HFFc6 (cell line): ENCODE results near the gene EYA4. TPM values are rescaled to one million over a fixed set of nuclear protein-coding genes. Genes with fewer than 3 reads are reported as not detected.
A peak's percentile ranks its signal among the peaks of the same experiment; 100 is the strongest.

Source experiments
- DNase-seq: peaks from one replicate; pipeline ENCODE4 v3.0.0-alpha.2; 2018
- H3K27ac Mint-ChIP-seq: 2 replicates; pipeline ENCODE4 v1.8.0; 2020; ENCODE audit warnings: mild to moderate bottlenecking, mixed read lengths
- H3K27me3 Mint-ChIP-seq: 2 replicates; pipeline ENCODE4 v1.8.0; 2021; ENCODE audit warnings: mild to moderate bottlenecking, moderate library complexity, mixed read lengths; ENCODE audit not compliant: insufficient read depth
- H3K36me3 Mint-ChIP-seq: 2 replicates; pipeline ENCODE4 v1.8.0; 2021; ENCODE audit warnings: low read depth, mixed read lengths
- H3K4me1 Mint-ChIP-seq: 2 replicates; pipeline ENCODE4 v1.8.0; 2020; ENCODE audit warnings: low read depth, mixed read lengths
- H3K4me3 Mint-ChIP-seq: 2 replicates; pipeline ENCODE4 v1.8.0; 2020; ENCODE audit warnings: mild to moderate bottlenecking, moderate library complexity, mixed read lengths
- H3K9me3 Mint-ChIP-seq: 2 replicates; pipeline ENCODE4 v1.8.0; 2020; ENCODE audit warnings: mild to moderate bottlenecking, mixed read lengths
- total RNA-seq, 6 experiments: library from RNA; stranded (reverse); fragmentation: NEBNext Ultra II Directional; extraction: Animal tissue kit (Norgen Biotek cat#: 25700); gene quantifications; 2 replicates in 1 of 6; 3 replicates in 5 of 6; pipeline ENCODE4 v1.2.3, GENCODE V29; 2021
- TF ChIP-seq, protein P1 (sequence below): fragments of 200-600 bp; sonication (generic); IDR thresholded peaks from 2 replicates; pipeline ENCODE4 v1.5.0; 2021; ENCODE audit warnings: antibody characterized with exemption, mild to moderate bottlenecking

The EYA4 gene
- total RNA-seq, 6 experiments from 2014 or later: not detected

DNA sequence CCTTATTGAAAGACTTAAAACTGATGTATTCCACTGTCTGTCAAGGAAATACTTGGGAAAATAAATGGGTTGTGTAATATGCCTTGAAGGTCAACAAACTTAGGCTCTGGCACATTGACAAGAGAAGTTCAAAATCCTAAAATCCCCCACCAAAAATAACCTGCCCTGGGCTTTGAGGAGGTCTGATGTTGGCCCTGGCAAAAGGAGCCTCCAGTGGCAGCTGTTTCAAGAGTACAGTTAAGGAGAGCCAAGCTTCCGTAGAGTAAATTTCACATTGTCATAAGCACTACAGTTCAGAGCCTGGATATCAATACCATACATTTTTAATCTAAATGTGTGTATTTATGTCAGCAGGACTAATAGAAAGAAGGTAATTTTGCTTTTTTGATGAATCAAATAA, 282.7 kb downstream of the EYA4 start:
- Mint-ChIP-seq H3K9me3 (no peaks in the 10 kb centered on the region), H3K27ac (no peak overlapping the region), H3K27me3 (peaks cover 7% of the 10 kb centered on the region), H3K36me3 (no peaks in the 10 kb centered on the region), H3K4me3 (no peak overlapping the region), H3K4me1 (no peaks in the 10 kb centered on the region)
- DNase-seq: no peak
- TF ChIP-seq, protein P1, sequence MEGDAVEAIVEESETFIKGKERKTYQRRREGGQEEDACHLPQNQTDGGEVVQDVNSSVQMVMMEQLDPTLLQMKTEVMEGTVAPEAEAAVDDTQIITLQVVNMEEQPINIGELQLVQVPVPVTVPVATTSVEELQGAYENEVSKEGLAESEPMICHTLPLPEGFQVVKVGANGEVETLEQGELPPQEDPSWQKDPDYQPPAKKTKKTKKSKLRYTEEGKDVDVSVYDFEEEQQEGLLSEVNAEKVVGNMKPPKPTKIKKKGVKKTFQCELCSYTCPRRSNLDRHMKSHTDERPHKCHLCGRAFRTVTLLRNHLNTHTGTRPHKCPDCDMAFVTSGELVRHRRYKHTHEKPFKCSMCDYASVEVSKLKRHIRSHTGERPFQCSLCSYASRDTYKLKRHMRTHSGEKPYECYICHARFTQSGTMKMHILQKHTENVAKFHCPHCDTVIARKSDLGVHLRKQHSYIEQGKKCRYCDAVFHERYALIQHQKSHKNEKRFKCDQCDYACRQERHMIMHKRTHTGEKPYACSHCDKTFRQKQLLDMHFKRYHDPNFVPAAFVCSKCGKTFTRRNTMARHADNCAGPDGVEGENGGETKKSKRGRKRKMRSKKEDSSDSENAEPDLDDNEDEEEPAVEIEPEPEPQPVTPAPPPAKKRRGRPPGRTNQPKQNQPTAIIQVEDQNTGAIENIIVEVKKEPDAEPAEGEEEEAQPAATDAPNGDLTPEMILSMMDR: no peak

DNA sequence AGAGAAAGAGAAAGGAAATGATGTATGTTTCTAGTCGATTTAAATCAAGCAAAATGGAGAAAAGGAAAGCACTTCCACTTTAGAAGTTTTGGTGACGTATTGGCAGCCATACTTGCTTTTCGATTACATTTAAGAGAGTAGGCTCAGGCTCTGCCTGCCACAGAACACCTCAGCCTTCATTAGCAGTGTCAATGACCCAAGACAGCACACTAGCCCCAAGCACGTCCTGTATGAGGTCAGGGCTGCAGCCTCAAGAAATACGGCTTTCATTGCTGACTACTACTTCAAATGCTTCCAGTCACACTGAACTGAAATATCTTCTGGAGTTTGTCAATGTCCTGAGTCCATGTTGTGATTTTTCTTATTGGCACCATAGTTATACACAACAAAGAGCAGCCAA, 285.3 kb downstream of the EYA4 start:
- Mint-ChIP-seq H3K27ac (no peak overlapping the region), H3K4me3 (peak overlapping the region; percentile 23; the same call in 1 of the 2 replicates), H3K27me3 (peaks cover 7% of the 10 kb centered on the region), H3K9me3 (no peaks in the 10 kb centered on the region), H3K4me1 (no peaks in the 10 kb centered on the region), H3K36me3 (no peaks in the 10 kb centered on the region)
- DNase-seq: no peak
- TF ChIP-seq, protein P1: no peak

- H3K36me3 Mint-ChIP-seq: no peaks in the 10 kb centered on the region
- no peaks in the 10 kb centered on the region for H3K9me3 Mint-ChIP-seq
- no peak overlapping the region for H3K27ac Mint-ChIP-seq
- H3K27me3 Mint-ChIP-seq: peaks cover 15% of the 10 kb centered on the region
- TF ChIP-seq, protein P1: no peak
- H3K4me1 Mint-ChIP-seq: no peaks in the 10 kb centered on the region
- DNase-seq: no peak
- no peak overlapping the region for H3K4me3 Mint-ChIP-seq
Measured at GRCh38 chr6:133528566-133528965, 287.4 kb downstream of the EYA4 start.

GRCh38 chr6:133532908-133533307, 291.8 kb downstream of the EYA4 start:
- Mint-ChIP-seq H3K27me3 (peaks cover 19% of the 10 kb centered on the region), H3K36me3 (no peaks in the 10 kb centered on the region), H3K4me3 (no peak overlapping the region), H3K4me1 (no peaks in the 10 kb centered on the region), H3K27ac (no peak overlapping the region), H3K9me3 (no peaks in the 10 kb centered on the region)
- TF ChIP-seq, protein P1: no peak
- no peak for DNase-seq

GRCh38 chr6:133539502-133540259, 298.5 kb downstream of the EYA4 start:
- no peak overlapping the region for H3K27ac Mint-ChIP-seq
- 0 out of 2 replicates have a peak, but pooled peaks cover 5% of the 10 kb centered on the region for H3K4me1 Mint-ChIP-seq
- DNase-seq: no peak
- H3K36me3 Mint-ChIP-seq: no peaks in the 10 kb centered on the region
- no peak overlapping the region for H3K4me3 Mint-ChIP-seq
- peaks cover 17% of the 10 kb centered on the region for H3K27me3 Mint-ChIP-seq
- TF ChIP-seq, protein P1: no peak
- no peaks in the 10 kb centered on the region for H3K9me3 Mint-ChIP-seq
